ENCODE results near the gene ASXL1. TPM values are rescaled to one million over a fixed set of nuclear protein-coding genes. Genes with fewer than 3 reads are reported as not detected.
A peak's percentile ranks its signal among the peaks of the same experiment; 100 is the strongest.
"Not testable (repeated sequence)": the region's sequence is repeated elsewhere in the genome, so short reads cannot be mapped to it uniquely, and the experiment has no call there.

Gene ASXL1
- total RNA-seq, 2 donors from 2014 or later = 88.9 to 98.6 TPM

DNA sequence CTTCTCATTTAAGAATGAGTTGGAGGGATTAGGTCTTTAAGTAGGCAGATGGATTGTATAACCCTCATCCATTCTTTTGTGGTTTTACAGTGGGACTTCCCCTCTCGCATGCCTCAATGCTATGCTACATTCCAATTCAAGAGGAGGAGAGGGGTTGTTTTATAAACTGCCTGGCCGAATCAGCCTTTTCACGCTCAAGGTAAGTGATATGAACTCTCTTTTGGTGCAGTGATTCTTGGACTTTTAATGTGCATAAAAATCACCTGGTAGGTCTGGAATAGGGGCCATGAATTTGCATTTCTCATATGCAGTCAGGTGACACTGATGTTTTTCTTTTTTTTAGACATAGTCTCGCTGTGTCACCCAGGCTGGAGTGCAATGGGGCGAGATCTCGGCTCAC lies 10.8 kb downstream of the ASXL1 start:
- Histone ChIP-seq H3K9ac (ENCODE audit: extremely low read depth, low read length, poor library complexity, severe bottlenecking) (no peak overlapping the region), H3K27ac (ENCODE audit: low read depth, low read length) (no peak overlapping the region), H3K27me3 (ENCODE audit: control insufficient read depth, insufficient read depth, low read length, poor library complexity, severe bottlenecking) (no peaks in the 10 kb centered on the region), H3K9me3 (ENCODE audit: control insufficient read depth, low read length) (no peaks in the 10 kb centered on the region), H3K36me3 (ENCODE audit: control insufficient read depth, insufficient read depth, low read length) (peaks cover 61% of the 10 kb centered on the region), H3K4me3 (ENCODE audit: low read length) (no peak overlapping the region), H3K4me1 (ENCODE audit: control insufficient read depth, insufficient read depth, low read length) (no peaks in the 10 kb centered on the region)
- DNase-seq = no peak
- Mint-ChIP-seq H3K36me3 (ENCODE audit: low read depth) (peaks cover 38% of the 10 kb centered on the region), H3K9me3 (no peaks in the 10 kb centered on the region), H3K4me3 (no peak overlapping the region), H3K4me1 (peaks cover 3% of the 10 kb centered on the region), H3K27me3 (ENCODE audit: insufficient read depth) (peaks cover under 1% of the 10 kb centered on the region), H3K27ac (no peak overlapping the region)
- TF ChIP-seq, protein P1, sequence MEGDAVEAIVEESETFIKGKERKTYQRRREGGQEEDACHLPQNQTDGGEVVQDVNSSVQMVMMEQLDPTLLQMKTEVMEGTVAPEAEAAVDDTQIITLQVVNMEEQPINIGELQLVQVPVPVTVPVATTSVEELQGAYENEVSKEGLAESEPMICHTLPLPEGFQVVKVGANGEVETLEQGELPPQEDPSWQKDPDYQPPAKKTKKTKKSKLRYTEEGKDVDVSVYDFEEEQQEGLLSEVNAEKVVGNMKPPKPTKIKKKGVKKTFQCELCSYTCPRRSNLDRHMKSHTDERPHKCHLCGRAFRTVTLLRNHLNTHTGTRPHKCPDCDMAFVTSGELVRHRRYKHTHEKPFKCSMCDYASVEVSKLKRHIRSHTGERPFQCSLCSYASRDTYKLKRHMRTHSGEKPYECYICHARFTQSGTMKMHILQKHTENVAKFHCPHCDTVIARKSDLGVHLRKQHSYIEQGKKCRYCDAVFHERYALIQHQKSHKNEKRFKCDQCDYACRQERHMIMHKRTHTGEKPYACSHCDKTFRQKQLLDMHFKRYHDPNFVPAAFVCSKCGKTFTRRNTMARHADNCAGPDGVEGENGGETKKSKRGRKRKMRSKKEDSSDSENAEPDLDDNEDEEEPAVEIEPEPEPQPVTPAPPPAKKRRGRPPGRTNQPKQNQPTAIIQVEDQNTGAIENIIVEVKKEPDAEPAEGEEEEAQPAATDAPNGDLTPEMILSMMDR (conservative IDR thresholded peaks at IDR 0.05) = no peak
- WGBS, 2 experiments (ENCODE audit: insufficient coverage in 1 of 2, insufficient read length in 1 of 2) = 90 to 96% methylated on average over 5 to 6 of the region's 6 CpGs

DNA sequence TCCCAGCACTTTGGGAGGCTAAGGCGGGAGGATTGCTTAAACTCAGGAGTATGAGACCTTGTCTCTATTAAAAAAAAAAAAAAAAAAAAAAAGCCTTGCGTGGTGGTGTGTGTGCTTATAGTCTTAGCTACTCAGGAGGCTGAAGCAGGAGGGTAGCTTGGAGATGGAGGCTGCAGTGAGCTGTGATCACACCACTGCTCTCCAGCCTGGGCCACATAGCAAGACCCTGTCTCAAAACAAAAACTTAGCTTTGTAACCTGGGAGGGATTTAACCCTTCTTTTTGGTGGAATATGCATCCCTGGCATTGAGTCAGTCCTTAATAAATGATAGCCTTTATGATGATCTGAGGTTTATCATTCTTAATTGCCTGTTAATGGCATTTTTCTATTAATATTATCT lies 12.8 kb downstream of the ASXL1 start:
- Histone ChIP-seq H3K27ac (ENCODE audit: low read depth, low read length) (no peak overlapping the region), H3K4me3 (ENCODE audit: low read length) (no peak overlapping the region), H3K27me3 (ENCODE audit: control insufficient read depth, insufficient read depth, low read length, poor library complexity, severe bottlenecking) (no peaks in the 10 kb centered on the region), H3K4me1 (ENCODE audit: control insufficient read depth, insufficient read depth, low read length) (no peaks in the 10 kb centered on the region), H3K9me3 (ENCODE audit: control insufficient read depth, low read length) (no peaks in the 10 kb centered on the region), H3K36me3 (ENCODE audit: control insufficient read depth, insufficient read depth, low read length) (peaks cover 78% of the 10 kb centered on the region), H3K9ac (ENCODE audit: extremely low read depth, low read length, poor library complexity, severe bottlenecking) (no peak overlapping the region)
- TF ChIP-seq, protein P1 (conservative IDR thresholded peaks at IDR 0.05) = no peak
- Mint-ChIP-seq H3K4me3 (no peak overlapping the region), H3K27me3 (ENCODE audit: insufficient read depth) (no peaks in the 10 kb centered on the region), H3K27ac (no peak overlapping the region), H3K9me3 (no peaks in the 10 kb centered on the region), H3K4me1 (peaks cover 3% of the 10 kb centered on the region), H3K36me3 (ENCODE audit: low read depth) (peaks cover 41% of the 10 kb centered on the region)
- 82% methylated on average over 2 of the region's 2 CpGs; no CpG with 5 or more reads in 1 of the 2 experiments for WGBS, 2 experiments (ENCODE audit: insufficient coverage in 1 of 2, insufficient read length in 1 of 2)
- DNase-seq = peak; percentile 3

DNA sequence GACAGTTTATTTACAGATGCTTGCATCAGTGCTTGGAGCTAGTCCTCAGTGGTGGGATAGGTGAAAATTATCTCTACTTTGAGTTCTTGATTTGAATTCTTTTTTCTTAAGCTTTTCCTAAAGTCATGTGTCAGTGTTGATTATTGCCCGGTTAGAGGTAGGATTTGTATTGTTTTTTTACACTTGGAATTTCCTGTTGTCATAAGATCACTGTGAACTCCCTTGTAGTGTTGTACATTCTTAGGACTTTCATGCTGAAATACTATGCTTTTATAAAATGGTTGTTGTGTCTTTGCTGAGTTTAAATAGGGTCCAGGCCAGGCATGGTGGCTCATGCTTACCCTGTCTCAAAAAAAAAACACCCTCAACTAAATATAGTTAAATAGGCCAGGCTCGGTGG lies 20.3 kb downstream of the ASXL1 start:
- Mint-ChIP-seq H3K27ac (no peak overlapping the region), H3K4me1 (no peaks in the 10 kb centered on the region), H3K9me3 (no peaks in the 10 kb centered on the region), H3K4me3 (no peak overlapping the region), H3K27me3 (ENCODE audit: insufficient read depth) (no peaks in the 10 kb centered on the region), H3K36me3 (ENCODE audit: low read depth) (peaks cover 43% of the 10 kb centered on the region)
- Histone ChIP-seq H3K4me3 (ENCODE audit: low read length) (no peak overlapping the region), H3K27ac (ENCODE audit: low read depth, low read length) (no peak overlapping the region), H3K4me1 (ENCODE audit: control insufficient read depth, insufficient read depth, low read length) (no peaks in the 10 kb centered on the region), H3K36me3 (ENCODE audit: control insufficient read depth, insufficient read depth, low read length) (peaks cover 51% of the 10 kb centered on the region), H3K27me3 (ENCODE audit: control insufficient read depth, insufficient read depth, low read length, poor library complexity, severe bottlenecking) (no peaks in the 10 kb centered on the region), H3K9me3 (ENCODE audit: control insufficient read depth, low read length) (no peaks in the 10 kb centered on the region), H3K9ac (ENCODE audit: extremely low read depth, low read length, poor library complexity, severe bottlenecking) (no peak overlapping the region)
- 93 to 100% methylated on average over 1 to 2 of the region's 2 CpGs for WGBS, 2 experiments (ENCODE audit: insufficient coverage in 1 of 2, insufficient read length in 1 of 2)
- TF ChIP-seq, protein P1 (conservative IDR thresholded peaks at IDR 0.05) = no peak
- DNase-seq = no peak

DNA sequence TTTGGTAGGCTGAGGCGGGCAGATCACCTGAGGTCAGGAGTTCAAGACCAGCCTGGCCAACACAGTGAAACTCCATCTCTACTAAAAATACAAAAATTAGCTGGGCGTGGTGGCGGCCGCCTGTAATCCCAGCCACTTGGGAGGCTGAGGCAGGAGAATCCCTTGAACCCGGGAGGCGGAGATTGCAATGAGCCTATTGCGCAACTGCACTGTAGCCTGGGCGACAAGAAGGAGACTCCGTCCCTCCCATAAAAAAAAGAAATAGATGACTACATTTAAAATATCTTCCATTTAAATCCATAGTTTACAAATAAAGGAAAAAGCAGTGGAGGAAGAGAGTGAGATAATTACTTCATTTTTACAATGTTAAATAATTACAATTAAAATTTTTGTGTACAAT lies 21.9 kb downstream of the ASXL1 start:
- not testable (repeated sequence) for H3K4me1 Mint-ChIP-seq; H3K9me3 Mint-ChIP-seq; H3K27ac Mint-ChIP-seq; H3K4me1 ChIP-seq (ENCODE audit: control insufficient read depth, insufficient read depth, low read length); H3K4me3 ChIP-seq (ENCODE audit: low read length); H3K27me3 ChIP-seq (ENCODE audit: control insufficient read depth, insufficient read depth, low read length, poor library complexity, severe bottlenecking); H3K27me3 Mint-ChIP-seq (ENCODE audit: insufficient read depth); DNase-seq; H3K27ac ChIP-seq (ENCODE audit: low read depth, low read length); H3K4me3 Mint-ChIP-seq; H3K9ac ChIP-seq (ENCODE audit: extremely low read depth, low read length, poor library complexity, severe bottlenecking); H3K9me3 ChIP-seq (ENCODE audit: control insufficient read depth, low read length)
- peaks cover 39% of the 10 kb centered on the region for H3K36me3 ChIP-seq (ENCODE audit: control insufficient read depth, insufficient read depth, low read length)
- 72 to 85% methylated on average over 7 to 8 of the region's 9 CpGs for WGBS, 2 experiments (ENCODE audit: insufficient coverage in 1 of 2, insufficient read length in 1 of 2)
- H3K36me3 Mint-ChIP-seq (ENCODE audit: low read depth) = peaks cover 42% of the 10 kb centered on the region

Data from endodermal cell (in vitro differentiated cells).